SK-N-SH (cell line): ENCODE results near the gene SLC46A1. TPM values are rescaled to one million over a fixed set of nuclear protein-coding genes. Genes with fewer than 3 reads are reported as not detected.

ENCODE experiments used
- CTCF ChIA-PET: fragments of 300-600, 350-600 bp; formaldehyde crosslinking; extraction: SDS; loops from one replicate; lab custom pipeline; 2021; lab: Yijun Ruan, JAX
- POLR2A ChIA-PET: fragments of 350-600 bp; sonication (Branson Sonifier 250); formaldehyde crosslinking; extraction: SDS; loops from one replicate; lab custom pipeline; 2020; ENCODE audit warnings: antibody characterized with exemption, inconsistent platforms; lab: Yijun Ruan, JAX
- DNase-seq: peaks from one replicate; pipeline ENCODE4 v3.0.0; 2012
- H2AFZ ChIP-seq: fragments of 200-600 bp; sonication (generic); 2 replicates; pipeline ENCODE4 v1.8.1; 2016; ENCODE audit warnings: antibody characterized with exemption, mild to moderate bottlenecking, low read depth
- H3F3A ChIP-seq: fragments of 200-600 bp; sonication (generic); replicated peaks from 2 replicates; pipeline ENCODE3; 2016; ENCODE audit warnings: antibody characterized with exemption, mild to moderate bottlenecking; ENCODE audit not compliant: insufficient read depth
- H3K27ac ChIP-seq, 2 experiments: fragments of 200-500 bp in 1 of 2; fragments of 200-600 bp in 1 of 2; sonication (Bioruptor generic) in 1 of 2; sonication (generic), shearing (Covaris generic) in 1 of 2; 2 replicates each; pipeline versions ENCODE4 v1.5.1 to v1.6.1; 2014 to 2016; ENCODE audit warnings: low read depth in 2 of 2, inconsistent platforms in 1 of 2, low read length in 1 of 2, mild to moderate bottlenecking in 1 of 2, mixed read lengths in 1 of 2
- H3K27me3 ChIP-seq: fragments of 200-600 bp; sonication (generic), shearing (Covaris generic); 2 replicates; pipeline ENCODE4 v1.6.1; 2016; ENCODE audit warnings: mixed run types; ENCODE audit not compliant: insufficient read depth
- H3K36me3 ChIP-seq, 2 experiments: fragments of 200-500 bp in 1 of 2; fragments of 200-600 bp in 1 of 2; sonication (Bioruptor generic) in 1 of 2; sonication (generic) in 1 of 2; replicated peaks in 1 of 2; 2 replicates each; pipeline versions ENCODE3 to v1.5.1; 2014 to 2016; ENCODE audit warnings: low read length in 1 of 2, mild to moderate bottlenecking in 1 of 2; ENCODE audit not compliant: insufficient read depth in 2 of 2, control insufficient read depth in 1 of 2
- H3K4me1 ChIP-seq, 2 experiments: fragments of 200-500 bp in 1 of 2; fragments of 200-600 bp in 1 of 2; sonication (Bioruptor generic) in 1 of 2; sonication (generic), shearing (Covaris generic) in 1 of 2; 2 replicates each; pipeline versions ENCODE4 v1.5.1 to v1.6.1; 2014 to 2016; ENCODE audit warnings: low read depth in 1 of 2, low read length in 1 of 2, mixed run types in 1 of 2; ENCODE audit not compliant: insufficient read depth in 2 of 2, control insufficient read depth in 1 of 2
- H3K4me2 ChIP-seq: fragments of 200-600 bp; sonication (generic), shearing (Covaris generic); 2 replicates; pipeline ENCODE4 v1.6.1; 2017; ENCODE audit warnings: mixed run types
- H3K4me3 ChIP-seq, 2 experiments: fragments of 200-500 bp in 1 of 2; fragments of 200-600 bp in 1 of 2; sonication (Bioruptor generic) in 1 of 2; sonication (generic), shearing (Covaris generic) in 1 of 2; 2 replicates each; pipeline versions ENCODE4 v1.5.1 to v1.8.1; 2014 to 2016; ENCODE audit warnings: low read depth in 2 of 2, inconsistent platforms in 1 of 2, low read length in 1 of 2, mild to moderate bottlenecking in 1 of 2, mixed read lengths in 1 of 2, moderate library complexity in 1 of 2
- H3K79me2 ChIP-seq: fragments of 200-600 bp; sonication (generic); 2 replicates; pipeline ENCODE4 v1.8.1; 2017; ENCODE audit warnings: mild to moderate bottlenecking; ENCODE audit not compliant: insufficient read depth
- H3K9ac ChIP-seq: fragments of 200-600 bp; sonication (generic); 2 replicates; pipeline ENCODE4 v1.6.1; 2017; ENCODE audit warnings: mixed run types
- H3K9me2 ChIP-seq: fragments of 200-600 bp; sonication (generic); 2 replicates; pipeline ENCODE4 v1.6.1; 2017; ENCODE audit warnings: mixed run types
- H3K9me3 ChIP-seq: fragments of 200-600 bp; sonication (generic); 2 replicates; pipeline ENCODE4 v1.6.1; 2017; ENCODE audit warnings: mixed run types, mild to moderate bottlenecking, moderate library complexity
- H4K20me1 ChIP-seq: fragments of 200-600 bp; sonication (generic); 2 replicates; pipeline ENCODE4 v1.6.1; 2017; ENCODE audit warnings: mild to moderate bottlenecking, mixed run types; ENCODE audit not compliant: insufficient read depth
- CHD2 ChIP-seq: fragments of 150-350 bp; IDR thresholded peaks from 2 replicates; pipeline ENCODE4 v1.6.1; 2018; ENCODE audit warnings: low read length; ENCODE audit not compliant: partially characterized antibody
- CTCF ChIP-seq: fragments of 200-600 bp; sonication (generic); IDR thresholded peaks from 2 replicates; pipeline ENCODE4 v1.6.1; 2017; ENCODE audit warnings: antibody characterized with exemption, mild to moderate bottlenecking, moderate library complexity
- ELF1 ChIP-seq: IDR thresholded peaks from 2 replicates; pipeline ENCODE4 v1.4.0; 2012
- FOSL2 ChIP-seq: IDR thresholded peaks from 2 replicates; pipeline ENCODE4 v1.4.0; 2012; ENCODE audit warnings: low read depth, mild to moderate bottlenecking, moderate library complexity, borderline replicate concordance
- FOXJ3 ChIP-seq: sonication (generic); formaldehyde crosslinking; IDR thresholded peaks from 2 replicates; pipeline ENCODE4 v1.5.1; 2020; ENCODE audit warnings: mild to moderate bottlenecking, missing genetic modification reagents
- FOXM1 ChIP-seq: IDR thresholded peaks from 2 replicates; pipeline ENCODE4 v1.4.0; 2012; ENCODE audit warnings: low read depth, mild to moderate bottlenecking
- GABPA ChIP-seq: IDR thresholded peaks from 2 replicates; pipeline ENCODE4 v1.4.0; 2012; ENCODE audit warnings: low read depth, mild to moderate bottlenecking
- GATA2 ChIP-seq: sonication (generic); formaldehyde crosslinking; IDR thresholded peaks from 2 replicates; pipeline ENCODE4 v1.5.0; 2020; ENCODE audit warnings: mild to moderate bottlenecking, missing genetic modification reagents
- IRF3 ChIP-seq: fragments of 150-350 bp; IDR thresholded peaks from 2 replicates; pipeline ENCODE4 v1.6.1; 2016; ENCODE audit warnings: mild to moderate bottlenecking, low read depth, low read length
- JUND ChIP-seq: IDR thresholded peaks from 2 replicates; pipeline ENCODE4 v1.4.0; 2012
- MEF2A ChIP-seq: IDR thresholded peaks from 2 replicates; pipeline ENCODE4 v1.4.0; 2012; ENCODE audit warnings: low read depth, borderline replicate concordance
- NFIC ChIP-seq: IDR thresholded peaks from 2 replicates; pipeline ENCODE4 v1.4.0; 2012; ENCODE audit warnings: borderline replicate concordance
- PBX3 ChIP-seq: IDR thresholded peaks from 2 replicates; pipeline ENCODE4; 2012
- RAD21 ChIP-seq: IDR thresholded peaks from 2 replicates; pipeline ENCODE4 v1.6.1; 2012; ENCODE audit warnings: mild to moderate bottlenecking, low read length
- RCOR1 ChIP-seq: fragments of 150-350 bp; IDR thresholded peaks from 2 replicates; pipeline ENCODE4 v1.6.1; 2017; ENCODE audit warnings: antibody characterized with exemption, low read length
- REST ChIP-seq: IDR thresholded peaks from 2 replicates; pipeline ENCODE4 v1.6.1; 2012; ENCODE audit warnings: mild to moderate bottlenecking, low read depth, low read length, moderate library complexity
- RFX5 ChIP-seq: IDR thresholded peaks from 2 replicates; pipeline ENCODE4 v1.6.1; 2012; ENCODE audit warnings: mild to moderate bottlenecking, improper control_type of control experiment, low read length
- TAF1 ChIP-seq: IDR thresholded peaks from 2 replicates; pipeline ENCODE4 v1.6.1; 2012; ENCODE audit warnings: low read depth, mild to moderate bottlenecking, low read length, moderate library complexity, borderline replicate concordance
- TCF12 ChIP-seq: IDR thresholded peaks from 2 replicates; pipeline ENCODE4 v1.4.0; 2012
- USF1 ChIP-seq: IDR thresholded peaks from 2 replicates; pipeline ENCODE4 v1.4.0; 2012; ENCODE audit warnings: low read depth, borderline replicate concordance
- YY1 ChIP-seq: IDR thresholded peaks from 2 replicates; pipeline ENCODE4 v1.4.0; 2012; ENCODE audit warnings: low read depth, mild to moderate bottlenecking
- ZBTB33 ChIP-seq: IDR thresholded peaks from 2 replicates; pipeline ENCODE4 v1.4.0; 2012; ENCODE audit warnings: low read depth, borderline replicate concordance
- WGBS: methylation state at CpG from one replicate; pipeline ENCODE4 v1.1.6; 2017; ENCODE audit warnings: low lambda C conversion rate; 5-methylcytosine and 5-hydroxymethylcytosine counted together
- polyA plus RNA-seq, 3 experiments: library from polyadenylated mRNA; depleted of rRNA; stranded (reverse); fragments of >200 nt; gene quantifications; 2 replicates each; pipeline ENCODE4 v1.2.3, GENCODE V29; 2012

SLC46A1 gene
- polyA plus RNA-seq, 1 of the 3 experiments (the other 2 are of a cell fraction), result 4.3 TPM

- TF ChIP-seq REST (no peak), FOSL2 (no peak), RAD21 (no peak), GATA2 (CRISPR knock-in tag) (no peak), TCF12 (no peak), FOXJ3 (CRISPR knock-in tag) (no peak), USF1 (no peak), CHD2 (no peak), MEF2A (no peak)
Measured at GRCh38 chr17:28386391-28386790, 19.6 kb downstream of the SLC46A1 start (continued).

GRCh38 chr17:28385406-28385805 lies 20.6 kb downstream of the SLC46A1 start:
- WGBS, result 97% methylated on average over 6 of the region's 8 CpGs
- Histone ChIP-seq H3K9me3 (no peaks in the 10 kb centered on the region), H3K4me2 (no peak overlapping the region), H3K4me1 (peaks cover 1 to 9% of the 10 kb centered on the region in 2 experiments; a peak in 2 of 4 replicates), H3K36me3 (peaks cover 26 to 28% of the 10 kb centered on the region in 2 experiments), H4K20me1 (0 out of 2 replicates have a peak, but pooled peaks cover 2% of the 10 kb centered on the region), H3K27ac (no peak overlapping the region), H3K4me3 (no peak overlapping the region), H3F3A (no peaks in the 10 kb centered on the region), H2AFZ (no peak overlapping the region), H3K79me2 (peaks cover 11% of the 10 kb centered on the region; the same call in 1 of the 2 replicates), H3K9ac (no peak overlapping the region), H3K27me3 (no peaks in the 10 kb centered on the region), H3K9me2 (no peaks in the 10 kb centered on the region)
- ChIA-PET CTCF (no interaction called here), POLR2A (no interaction called here)
- no peak for DNase-seq
- no peak for TF ChIP-seq ZBTB33
- no peak for TF ChIP-seq RFX5
- TF ChIP-seq IRF3, result no peak
- TF ChIP-seq FOXM1, result no peak
- no peak for TF ChIP-seq TAF1
- no peak for TF ChIP-seq RCOR1
- TF ChIP-seq MEF2A, result no peak
- TF ChIP-seq ELF1, result no peak
- no peak for TF ChIP-seq YY1
- TF ChIP-seq USF1, result no peak
- no peak for TF ChIP-seq JUND
- no peak for TF ChIP-seq CTCF
- TF ChIP-seq PBX3, result no peak
- no peak for TF ChIP-seq CHD2
- TF ChIP-seq NFIC, result no peak
- no peak for TF ChIP-seq FOSL2
- no peak for TF ChIP-seq GABPA
